ENCODE measurements around the gene AGPAT1. TPM values are rescaled to one million over a fixed set of nuclear protein-coding genes. Genes with fewer than 3 reads are reported as not detected.

The AGPAT1 gene
- total RNA-seq, 1 donor from 2014 or later = 63.2 TPM

- peaks cover 4% of the 10 kb centered on the region for H3K4me1 Mint-ChIP-seq
- H3K9me3 Mint-ChIP-seq = no peaks in the 10 kb centered on the region
- H3K27me3 Mint-ChIP-seq (ENCODE audit: low read depth) = no peaks in the 10 kb centered on the region
- DNase-seq (ENCODE audit: low spot score in 2 of 2, unreplicated experiment in 2 of 2) = no peak
- peaks cover 45% of the 10 kb centered on the region for H3K36me3 Mint-ChIP-seq
- no peak for TF ChIP-seq CTCF (IDR thresholded peaks at IDR 0.05; ENCODE audit: unreplicated experiment)
- no peak overlapping the region for H3K27ac Mint-ChIP-seq
- no peak overlapping the region for H3K4me3 Mint-ChIP-seq
These were observed 9.3 kb downstream of the AGPAT1 start for GRCh38 chr6:32166411-32167061.

GRCh38 chr6:32164295-32164694 lies 11.6 kb downstream of the AGPAT1 start, which contains the start of gene EGFL8:
Gene EGFL8, plus strand, starts transcription at chr6:32164595. Its CDS starts 1,571 bp downstream, at chr6:32166166.
- no peak for TF ChIP-seq CTCF (IDR thresholded peaks at IDR 0.05; ENCODE audit: unreplicated experiment)
- Mint-ChIP-seq H3K36me3 (peaks cover 38% of the 10 kb centered on the region), H3K27me3 (ENCODE audit: low read depth) (no peaks in the 10 kb centered on the region), H3K4me1 (peaks cover 4% of the 10 kb centered on the region), H3K4me3 (no peak within 1 kb of the TSS), H3K27ac (no peak within 1 kb of the TSS), H3K9me3 (no peaks in the 10 kb centered on the region)
- DNase-seq (ENCODE audit: low spot score in 2 of 2, unreplicated experiment in 2 of 2) = no peak

DNA sequence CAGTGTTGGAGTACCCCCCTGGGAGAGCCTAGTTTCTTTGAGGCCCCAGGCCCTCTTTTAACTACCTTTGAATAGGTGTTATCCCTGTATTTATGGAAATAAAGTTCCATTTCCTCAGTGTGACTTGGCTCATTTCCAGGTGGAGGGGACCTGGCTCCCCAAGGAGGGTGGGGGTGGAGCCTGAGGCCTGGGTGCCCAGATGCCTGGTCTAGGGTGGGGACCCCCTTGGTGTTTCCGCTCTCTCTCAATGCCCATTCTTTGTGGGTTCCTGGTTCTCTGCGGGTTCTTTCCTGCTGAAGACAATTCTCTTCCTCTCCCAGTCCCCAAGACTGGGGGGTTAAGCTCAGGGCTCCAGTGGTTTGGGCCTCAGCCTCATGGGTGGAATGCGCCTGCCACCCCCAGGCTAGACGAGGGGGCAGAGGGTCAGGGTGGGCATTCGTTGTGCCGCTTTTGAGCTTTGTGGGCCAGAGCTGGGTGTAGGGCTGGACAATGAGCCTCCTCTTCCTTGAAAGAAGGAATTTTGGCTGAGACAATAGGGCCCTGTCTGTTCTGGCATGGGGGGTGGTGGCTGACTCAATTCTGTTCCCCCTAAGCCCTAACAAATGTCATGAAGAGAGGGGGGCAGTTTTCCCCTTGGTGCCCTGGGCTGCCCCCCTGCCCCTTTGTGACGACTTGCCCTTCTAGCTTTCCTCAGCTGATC lies 12.2 kb downstream of the AGPAT1 start:
- no peak for TF ChIP-seq CTCF (IDR thresholded peaks at IDR 0.05; ENCODE audit: unreplicated experiment)

DNA sequence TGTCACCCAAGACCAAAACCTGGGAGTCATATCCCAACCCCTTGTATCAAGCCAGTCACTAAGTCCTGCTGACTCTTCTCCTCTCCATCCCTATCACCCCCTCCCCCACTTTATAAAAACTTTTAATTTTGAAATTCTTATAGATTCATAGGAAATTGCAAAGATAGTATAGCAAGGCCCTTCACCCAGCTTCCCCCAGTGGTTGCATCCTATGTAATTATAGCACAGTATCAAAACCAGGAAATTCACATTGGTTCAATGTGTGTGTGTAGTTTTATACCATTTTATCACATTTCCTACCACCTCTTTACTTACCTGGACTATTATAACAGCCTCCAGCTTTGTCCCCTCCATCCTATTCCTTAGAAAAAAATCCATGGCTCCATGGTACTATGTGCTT lies 17.8 kb downstream of the AGPAT1 start:
- no peak overlapping the region for H3K4me3 Mint-ChIP-seq
- DNase-seq (ENCODE audit: low spot score in 2 of 2, unreplicated experiment in 2 of 2) = no peak
- no peak for TF ChIP-seq CTCF (IDR thresholded peaks at IDR 0.05; ENCODE audit: unreplicated experiment)
- no peaks in the 10 kb centered on the region for H3K27me3 Mint-ChIP-seq (ENCODE audit: low read depth)
- no peaks in the 10 kb centered on the region for H3K9me3 Mint-ChIP-seq
- H3K4me1 Mint-ChIP-seq = peaks cover 19% of the 10 kb centered on the region
- no peak overlapping the region for H3K27ac Mint-ChIP-seq
- H3K36me3 Mint-ChIP-seq = peaks cover 24% of the 10 kb centered on the region

More for the DNA sequence above, 12.2 kb downstream of the AGPAT1 start:
- no peak for DNase-seq (ENCODE audit: low spot score in 2 of 2, unreplicated experiment in 2 of 2)
- no peak overlapping the region for H3K27ac Mint-ChIP-seq
- no peaks in the 10 kb centered on the region for H3K9me3 Mint-ChIP-seq
- H3K36me3 Mint-ChIP-seq = peaks cover 34% of the 10 kb centered on the region
- H3K4me1 Mint-ChIP-seq = peaks cover 1% of the 10 kb centered on the region
- no peaks in the 10 kb centered on the region for H3K27me3 Mint-ChIP-seq (ENCODE audit: low read depth)
- no peak overlapping the region for H3K4me3 Mint-ChIP-seq

GRCh38 chr6:32156891-32157290 lies 19.0 kb downstream of the AGPAT1 start:
- peaks cover 30% of the 10 kb centered on the region for H3K4me1 Mint-ChIP-seq
- no peak for DNase-seq (ENCODE audit: low spot score in 2 of 2, unreplicated experiment in 2 of 2)
- TF ChIP-seq CTCF (IDR thresholded peaks at IDR 0.05; ENCODE audit: unreplicated experiment) = no peak
- no peaks in the 10 kb centered on the region for H3K9me3 Mint-ChIP-seq
- no peak overlapping the region for H3K4me3 Mint-ChIP-seq
- H3K27me3 Mint-ChIP-seq (ENCODE audit: low read depth) = no peaks in the 10 kb centered on the region
- H3K36me3 Mint-ChIP-seq = peaks cover 19% of the 10 kb centered on the region
- H3K27ac Mint-ChIP-seq = no peak overlapping the region
